Neuronal stem cell (in vitro differentiated cells): ENCODE results near the gene CPNE4.

Experiments used
- DNase-seq: peaks from one replicate; pipeline ENCODE4 v3.0.0-alpha.2; 2013; ENCODE audit warnings: low spot score
- H2AFZ ChIP-seq: one replicate; pipeline ENCODE4 v1.6.1; 2013; ENCODE audit warnings: mild to moderate bottlenecking, low read length, inconsistent platforms
- H2AK5ac ChIP-seq: 2 replicates; pipeline ENCODE4 v1.6.1; 2013; ENCODE audit warnings: low read depth, mild to moderate bottlenecking, inconsistent platforms, low read length, moderate library complexity, mixed read lengths
- H2BK120ac ChIP-seq: 2 replicates; pipeline ENCODE4 v1.6.1; 2013; ENCODE audit warnings: low read depth, mild to moderate bottlenecking, inconsistent platforms, low read length, moderate library complexity, mixed read lengths
- H2BK12ac ChIP-seq: one replicate; pipeline ENCODE4 v1.6.1; 2013; ENCODE audit warnings: low read length, inconsistent platforms
- H2BK15ac ChIP-seq: 2 replicates; pipeline ENCODE4 v1.6.1; 2013; ENCODE audit warnings: mild to moderate bottlenecking, low read length, inconsistent platforms, mixed read lengths
- H2BK5ac ChIP-seq: one replicate; pipeline ENCODE4 v1.6.1; 2013; ENCODE audit warnings: inconsistent platforms, mild to moderate bottlenecking, low read length, moderate library complexity
- H3K14ac ChIP-seq: one replicate; pipeline ENCODE4 v1.6.1; 2013; ENCODE audit warnings: low read length, inconsistent platforms
- H3K18ac ChIP-seq: 2 replicates; pipeline ENCODE4 v1.6.1; 2013; ENCODE audit warnings: low read length, inconsistent platforms
- H3K23ac ChIP-seq: 2 replicates; pipeline ENCODE4 v1.6.1; 2013; ENCODE audit warnings: low read depth, mild to moderate bottlenecking, mixed read lengths, low read length, inconsistent platforms; ENCODE audit not compliant: poor library complexity
- H3K27ac ChIP-seq: replicated peaks from 3 replicates; pipeline ENCODE4 v1.5.1; 2013; ENCODE audit warnings: low read length, inconsistent platforms
- H3K27me3 ChIP-seq, 3 experiments: 2 replicates each; pipeline ENCODE4 v1.6.1; 2013; ENCODE audit warnings: low read length in 3 of 3, mild to moderate bottlenecking in 2 of 3, inconsistent platforms in 1 of 3, low read depth in 1 of 3, mixed read lengths in 1 of 3, moderate library complexity in 1 of 3; ENCODE audit not compliant: control insufficient read depth in 3 of 3, insufficient read depth in 3 of 3
- H3K36me3 ChIP-seq, 2 donors: replicated peaks in 1 of 2; 2 replicates each; pipeline ENCODE4 v1.6.1; 2013; ENCODE audit warnings: low read length in 2 of 2; ENCODE audit not compliant: control insufficient read depth in 2 of 2, insufficient read depth in 2 of 2
- H3K4ac ChIP-seq: 2 replicates; pipeline ENCODE4 v1.6.1; 2013; ENCODE audit warnings: inconsistent platforms, mild to moderate bottlenecking, low read length, moderate library complexity
- H3K4me1 ChIP-seq, 2 donors: 1 replicate in 1 of 2; 2 replicates in 1 of 2; pipeline ENCODE4 v1.6.1; 2013; ENCODE audit warnings: low read length in 2 of 2, low read depth in 1 of 2; ENCODE audit not compliant: control insufficient read depth in 2 of 2, insufficient read depth in 1 of 2
- H3K4me2 ChIP-seq: one replicate; pipeline ENCODE4 v1.6.1; 2013; ENCODE audit warnings: mild to moderate bottlenecking, low read length, inconsistent platforms; ENCODE audit not compliant: insufficient read depth, poor library complexity, severe bottlenecking
- H3K4me3 ChIP-seq, 2 donors: 2 replicates each; pipeline ENCODE4 v1.5.1; 2013; ENCODE audit warnings: low read length in 2 of 2, mild to moderate bottlenecking in 2 of 2, inconsistent platforms in 1 of 2, moderate library complexity in 1 of 2
- H3K79me1 ChIP-seq: one replicate; pipeline ENCODE4 v1.6.1; 2013; ENCODE audit warnings: low read depth, mild to moderate bottlenecking, inconsistent platforms, low read length, moderate library complexity
- H3K9ac ChIP-seq: one replicate; pipeline ENCODE4 v1.6.1; 2013; ENCODE audit warnings: mild to moderate bottlenecking, low read depth, low read length, inconsistent platforms; ENCODE audit not compliant: poor library complexity
- H3K9me3 ChIP-seq, 2 donors: replicated peaks in 1 of 2; 2 replicates each; pipeline versions ENCODE3 to v1.6.1; 2013; ENCODE audit warnings: low read length in 2 of 2, mild to moderate bottlenecking in 2 of 2, inconsistent platforms in 1 of 2, low read depth in 1 of 2, mixed read lengths in 1 of 2, moderate library complexity in 1 of 2; ENCODE audit not compliant: control insufficient read depth in 2 of 2, insufficient read depth in 1 of 2
- H4K8ac ChIP-seq: one replicate; pipeline ENCODE4 v1.6.1; 2013; ENCODE audit warnings: low read depth, mild to moderate bottlenecking, inconsistent platforms, low read length, moderate library complexity
- H4K91ac ChIP-seq: one replicate; pipeline ENCODE4 v1.6.1; 2013; ENCODE audit warnings: low read length, low read depth, mild to moderate bottlenecking, inconsistent platforms; ENCODE audit not compliant: poor library complexity
- WGBS, 2 donors: extraction: QIAGEN DNeasy Blood & Tissue Kit; methylation state at CpG; one replicate each; pipeline ENCODE4 v1.1.7; 2013; ENCODE audit warnings: missing lambda C conversion rate in 2 of 2, mixed read lengths in 1 of 2; ENCODE audit not compliant: insufficient read length in 2 of 2, insufficient replicate concordance in 1 of 2; ENCODE audit errors: extremely low coverage in 2 of 2; 5-methylcytosine and 5-hydroxymethylcytosine counted together

CPNE4 gene

DNA sequence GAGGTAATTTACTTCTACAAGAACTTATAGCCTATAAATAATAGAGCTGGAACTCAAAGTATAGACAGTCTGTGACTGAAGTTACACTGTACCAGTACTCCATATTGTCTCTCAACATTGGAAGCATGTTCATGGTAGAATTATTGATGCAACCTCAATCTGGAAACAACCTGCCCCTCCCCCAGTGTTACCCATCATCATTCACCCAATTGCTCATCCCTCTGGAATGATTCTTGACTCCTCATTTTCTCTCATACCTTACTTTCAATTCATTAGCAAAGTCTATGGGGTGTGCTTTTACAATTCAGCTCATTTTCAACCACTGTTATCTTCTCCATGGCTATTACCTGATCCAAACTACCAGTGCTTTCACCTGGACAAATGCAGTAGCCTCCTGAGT is 151.7 kb downstream of the CPNE4 start:
- H3K79me1 ChIP-seq = no peaks in the 10 kb centered on the region
- no peak for DNase-seq
- H2AK5ac ChIP-seq = no peak overlapping the region
- no peak overlapping the region for H3K4ac ChIP-seq
- H3K27me3 ChIP-seq = no peaks in the 10 kb centered on the region
- no peak overlapping the region for H3K27ac ChIP-seq
- no peak overlapping the region for H2BK12ac ChIP-seq
- H3K9me3 ChIP-seq = peaks cover 1 to 13% of the 10 kb centered on the region in 2 donors
- no peak overlapping the region for H4K91ac ChIP-seq
- no peak overlapping the region for H3K23ac ChIP-seq
- H2AFZ ChIP-seq = no peak overlapping the region
- H3K36me3 ChIP-seq = no peaks in the 10 kb centered on the region
- H2BK15ac ChIP-seq = no peak overlapping the region
- H2BK5ac ChIP-seq = no peak overlapping the region
- H2BK120ac ChIP-seq = no peak overlapping the region
- no peak overlapping the region for H3K9ac ChIP-seq
- H3K18ac ChIP-seq = no peak overlapping the region
- no peaks in the 10 kb centered on the region for H3K4me1 ChIP-seq
- no peak overlapping the region for H4K8ac ChIP-seq
- H3K14ac ChIP-seq = no peak overlapping the region
- H3K4me3 ChIP-seq = no peak overlapping the region
- H3K4me2 ChIP-seq = no peak overlapping the region

DNA sequence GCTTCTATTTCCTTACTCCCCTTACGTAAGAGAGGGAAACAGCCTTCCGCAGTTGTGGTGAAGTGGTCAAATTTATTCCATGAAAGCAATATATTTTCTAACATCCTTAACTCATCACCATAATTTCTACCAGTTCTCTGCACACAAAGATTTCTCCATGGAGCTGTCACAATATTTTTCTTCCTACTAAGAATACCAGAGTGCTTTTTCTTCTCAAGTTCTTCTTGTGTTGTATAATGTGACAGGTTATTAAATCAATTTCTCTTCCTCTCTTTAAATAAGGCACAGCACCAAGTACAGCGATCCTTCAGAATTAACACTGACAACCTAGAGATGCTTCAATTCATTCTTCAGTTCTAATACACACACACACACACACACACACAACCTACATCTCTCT is 153.0 kb downstream of the CPNE4 start:
- no peak overlapping the region for H2AK5ac ChIP-seq
- no peaks in the 10 kb centered on the region for H3K27me3 ChIP-seq
- no peak overlapping the region for H3K27ac ChIP-seq
- H3K18ac ChIP-seq = no peak overlapping the region
- no peak overlapping the region for H3K23ac ChIP-seq
- DNase-seq = no peak
- no peak overlapping the region for H2BK12ac ChIP-seq
- H3K4me2 ChIP-seq = no peak overlapping the region
- H2BK5ac ChIP-seq = no peak overlapping the region
- H4K91ac ChIP-seq = no peak overlapping the region
- no peak overlapping the region for H2BK15ac ChIP-seq
- no peak overlapping the region for H3K14ac ChIP-seq
- H2AFZ ChIP-seq = no peak overlapping the region
- no peak overlapping the region for H4K8ac ChIP-seq
- H3K4ac ChIP-seq = no peak overlapping the region
- H3K4me1 ChIP-seq = no peaks in the 10 kb centered on the region
- H3K9ac ChIP-seq = no peak overlapping the region
- no peaks in the 10 kb centered on the region for H3K36me3 ChIP-seq
- H3K4me3 ChIP-seq = no peak overlapping the region
- WGBS, 2 donors = no CpG with 5 or more reads among the region's 3 CpGs
- no peak overlapping the region for H2BK120ac ChIP-seq
- peaks cover 1 to 10% of the 10 kb centered on the region in 2 donors for H3K9me3 ChIP-seq
- no peaks in the 10 kb centered on the region for H3K79me1 ChIP-seq

DNA sequence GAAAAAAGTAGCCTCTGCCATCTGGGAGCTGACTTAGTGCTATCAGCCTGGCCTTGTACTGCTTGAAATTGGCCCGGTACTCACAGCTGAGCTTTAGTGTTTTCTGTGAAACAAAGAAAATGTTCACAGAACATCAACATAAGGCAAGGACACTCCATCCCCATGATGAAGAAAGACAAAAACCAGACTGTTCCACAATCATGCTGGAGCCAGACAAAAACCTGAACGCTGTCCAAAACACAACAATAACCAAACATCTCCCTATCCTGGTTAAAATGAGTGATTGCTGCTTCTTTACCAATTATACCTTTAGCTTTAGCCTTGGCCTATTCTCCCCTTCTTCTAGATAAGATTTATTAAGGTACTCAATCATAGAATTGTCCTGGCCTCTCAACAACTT is 153.9 kb downstream of the CPNE4 start:
- H3K27ac ChIP-seq = no peak overlapping the region
- no peaks in the 10 kb centered on the region for H3K4me1 ChIP-seq
- H4K91ac ChIP-seq = no peak overlapping the region
- H4K8ac ChIP-seq = no peak overlapping the region
- peaks cover 1 to 10% of the 10 kb centered on the region in 2 donors for H3K9me3 ChIP-seq
- H2BK120ac ChIP-seq = no peak overlapping the region
- no peak overlapping the region for H2BK5ac ChIP-seq
- DNase-seq = no peak
- no peak overlapping the region for H3K4ac ChIP-seq
- no peak overlapping the region for H2AK5ac ChIP-seq
- no peak overlapping the region for H2BK12ac ChIP-seq
- no peak overlapping the region for H2BK15ac ChIP-seq
- H3K18ac ChIP-seq = no peak overlapping the region
- no peak overlapping the region for H3K23ac ChIP-seq
- H3K14ac ChIP-seq = no peak overlapping the region
- no peaks in the 10 kb centered on the region for H3K27me3 ChIP-seq
- H3K4me2 ChIP-seq = no peak overlapping the region
- no peaks in the 10 kb centered on the region for H3K36me3 ChIP-seq
- no CpG with 5 or more reads among the region's 2 CpGs for WGBS, 2 donors
- no peak overlapping the region for H3K4me3 ChIP-seq
- H3K9ac ChIP-seq = no peak overlapping the region
- H3K79me1 ChIP-seq = no peaks in the 10 kb centered on the region
- H2AFZ ChIP-seq = no peak overlapping the region

DNA sequence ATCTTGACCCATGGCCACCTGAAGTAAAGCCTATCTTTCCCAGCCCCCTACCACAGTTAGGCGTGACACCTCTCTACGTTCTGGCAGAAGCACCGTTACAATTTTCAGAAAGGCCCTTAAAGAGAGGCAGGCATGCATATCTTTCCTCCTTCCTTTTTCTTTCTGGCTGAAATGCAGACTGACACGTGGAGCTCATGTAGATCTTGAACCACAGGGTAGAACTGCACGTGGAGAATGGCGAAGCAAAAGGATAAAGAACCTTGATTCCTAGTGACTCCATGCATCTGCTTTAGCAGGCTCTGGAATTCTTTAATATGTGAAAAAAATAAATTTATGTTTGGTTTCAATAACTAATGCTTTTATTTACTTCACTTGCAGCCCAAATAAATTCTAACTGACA is 166.6 kb downstream of the CPNE4 start:
- Histone ChIP-seq H3K27ac (no peak overlapping the region), H2AFZ (no peak overlapping the region), H3K4me3 (no peak overlapping the region), H3K9me3 (peaks cover 0 to 6% of the 10 kb centered on the region in 2 donors), H3K27me3 (no peaks in the 10 kb centered on the region), H2AK5ac (no peak overlapping the region), H3K18ac (no peak overlapping the region), H3K4ac (no peak overlapping the region), H2BK12ac (no peak overlapping the region), H3K36me3 (no peaks in the 10 kb centered on the region), H3K4me1 (no peaks in the 10 kb centered on the region), H3K4me2 (no peak overlapping the region), H3K9ac (no peak overlapping the region), H2BK15ac (no peak overlapping the region), H2BK120ac (no peak overlapping the region), H3K14ac (no peak overlapping the region), H4K8ac (no peak overlapping the region), H3K23ac (no peak overlapping the region), H3K79me1 (no peaks in the 10 kb centered on the region), H4K91ac (no peak overlapping the region), H2BK5ac (no peak overlapping the region)
- no CpG with 5 or more reads among the region's 6 CpGs for WGBS, 2 donors
- no peak for DNase-seq
